MM.1S (cell line): Measurements from ENCODE around the gene ZNF841.

ENCODE experiments used
- DNase-seq: peaks from one replicate; pipeline ENCODE4 v3.0.0-alpha.2; 2015
- H2AFZ ChIP-seq: fragments of 300-600 bp; sonication (generic); 2 replicates; pipeline ENCODE4 v1.6.0; 2016; ENCODE audit warnings: antibody characterized with exemption, low read length
- H3F3A ChIP-seq: fragments of 300-600 bp; sonication (generic); 2 replicates; pipeline ENCODE4 v1.6.1; 2016; ENCODE audit warnings: mild to moderate bottlenecking, antibody characterized with exemption, low read length, moderate library complexity, mixed read lengths; ENCODE audit not compliant: insufficient read depth
- H3K27ac ChIP-seq: fragments of 300-600 bp; sonication (generic); 2 replicates; pipeline ENCODE4 v1.5.1; 2016; ENCODE audit warnings: mild to moderate bottlenecking, low read length
- H3K27me3 ChIP-seq: fragments of 300-600 bp; sonication (generic); replicated peaks from 2 replicates; pipeline ENCODE4 v1.6.0; 2016; ENCODE audit warnings: low read length; ENCODE audit not compliant: insufficient read depth
- H3K36me3 ChIP-seq: fragments of 300-600 bp; sonication (generic); replicated peaks from 2 replicates; pipeline ENCODE4 v1.6.1; 2016; ENCODE audit warnings: mild to moderate bottlenecking, low read length, mixed read lengths; ENCODE audit not compliant: insufficient read depth
- H3K4me1 ChIP-seq: fragments of 300-600 bp; sonication (generic); 2 replicates; pipeline ENCODE4 v1.6.1; 2016; ENCODE audit warnings: low read length, mixed read lengths
- H3K4me2 ChIP-seq: fragments of 300-600 bp; sonication (generic); 2 replicates; pipeline ENCODE4 v1.6.0; 2016; ENCODE audit warnings: low read depth, low read length
- H3K4me3 ChIP-seq: fragments of 300-600 bp; sonication (generic); 2 replicates; pipeline ENCODE4 v1.5.1; 2016; ENCODE audit warnings: low read length, mixed read lengths
- H3K79me2 ChIP-seq: fragments of 300-600 bp; sonication (generic); 2 replicates; pipeline ENCODE4 v1.6.1; 2016; ENCODE audit warnings: mixed run types, low read length, mixed read lengths
- H3K9ac ChIP-seq: fragments of 300-600 bp; sonication (generic); 2 replicates; pipeline ENCODE4 v1.6.1; 2016; ENCODE audit warnings: low read length, mixed read lengths
- H3K9me2 ChIP-seq: fragments of 300-600 bp; sonication (generic); replicated peaks from 2 replicates; pipeline ENCODE4 v1.6.1; 2016; ENCODE audit warnings: mild to moderate bottlenecking, low read length, mixed read lengths; ENCODE audit not compliant: insufficient read depth
- H3K9me3 ChIP-seq: fragments of 300-600 bp; sonication (generic); replicated peaks from 2 replicates; pipeline ENCODE4 v1.6.1; 2016; ENCODE audit warnings: mild to moderate bottlenecking, low read length, mixed read lengths; ENCODE audit not compliant: insufficient read depth
- H4K20me1 ChIP-seq: fragments of 300-600 bp; sonication (generic); 2 replicates; pipeline ENCODE4 v1.6.1; 2016; ENCODE audit warnings: mild to moderate bottlenecking, low read length, moderate library complexity, mixed read lengths; ENCODE audit not compliant: insufficient read depth
- EZH2 ChIP-seq: fragments of 300-600 bp; sonication (generic); optimal IDR thresholded peaks from 2 replicates; pipeline ENCODE3; 2017; ENCODE audit warnings: low read depth, mild to moderate bottlenecking, antibody characterized with exemption, low read length, mixed read lengths
- EZH2phosphoT487 ChIP-seq: fragments of 300-600 bp; sonication (generic); IDR thresholded peaks from 2 replicates; pipeline ENCODE4 v1.6.1; 2018; ENCODE audit warnings: antibody characterized with exemption, low read length
- TF ChIP-seq, protein P1 (sequence below): fragments of 300-600 bp; sonication (generic); IDR thresholded peaks from 2 replicates; pipeline ENCODE4 v1.5.1; 2016; ENCODE audit warnings: antibody characterized with exemption, low read length, mixed read lengths

Gene ZNF841

DNA sequence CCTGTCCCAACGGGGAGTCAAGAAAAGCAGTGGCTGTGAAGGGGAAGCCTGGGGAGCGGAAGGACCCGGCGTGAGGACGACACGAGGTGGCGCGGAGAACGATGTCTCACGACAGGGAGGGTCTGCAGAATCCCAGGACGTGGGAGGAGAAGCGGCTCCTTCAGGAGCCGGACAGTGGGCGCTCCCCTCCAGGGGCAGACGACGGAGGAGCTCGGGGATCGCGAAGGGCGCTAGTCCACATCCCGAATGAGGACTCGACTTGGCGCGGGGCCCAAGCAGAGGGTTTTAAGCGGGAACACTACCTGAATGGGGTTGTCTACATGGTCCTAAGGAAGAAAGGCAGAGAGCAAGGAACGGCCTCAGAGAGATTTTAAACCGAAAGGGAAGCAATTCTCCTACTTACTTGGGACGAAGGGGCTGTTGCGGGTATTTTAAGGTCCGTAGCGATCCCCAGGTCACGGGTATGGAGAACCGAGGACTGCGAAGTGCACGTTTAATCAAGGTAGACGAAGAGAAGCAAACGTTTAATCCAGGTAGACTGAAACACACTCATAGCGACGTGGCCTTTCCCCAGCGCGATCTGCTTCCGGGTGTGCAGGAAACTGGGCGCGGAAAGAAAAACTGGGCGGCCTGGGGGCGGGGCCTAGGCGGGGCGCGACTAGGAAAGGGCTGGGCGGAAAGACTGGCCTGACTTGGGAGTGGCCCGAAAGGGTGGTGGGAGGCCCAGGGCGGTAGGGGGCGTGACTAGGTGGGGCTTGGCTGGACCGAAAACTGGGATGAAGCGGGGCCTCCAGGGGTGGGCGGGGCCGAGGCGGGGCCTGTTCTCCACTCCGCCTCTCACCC is at the start of gene ZNF841:
TSS of gene ZNF841 (minus strand) at position 594 of the 843 bp plus-strand sequence. CDS start 10,964 bp downstream, outside the sequence.
- Histone ChIP-seq H3K4me1 (0 out of 2 replicates have a peak, but pooled peaks cover 3% of the 10 kb centered on the region), H3K27ac (peak within 1 kb of the TSS; percentile 59; the same call in 1 of the 2 replicates), H3K27me3 (no peaks in the 10 kb centered on the region), H3K4me3 (peak within 1 kb of the TSS; percentile 97), H3K9ac (peak within 1 kb of the TSS; percentile 88), H3K36me3 (peaks cover 18% of the 10 kb centered on the region), H4K20me1 (no peaks in the 10 kb centered on the region), H3K79me2 (peaks cover 40% of the 10 kb centered on the region), H3K9me2 (no peaks in the 10 kb centered on the region), H2AFZ (peak within 1 kb of the TSS; percentile 83), H3F3A (peaks cover 3% of the 10 kb centered on the region; the same call in 1 of the 2 replicates), H3K9me3 (no peaks in the 10 kb centered on the region), H3K4me2 (peak within 1 kb of the TSS; percentile 93)
- TF ChIP-seq EZH2phosphoT487 (no peak), EZH2 (no peak)
- TF ChIP-seq, protein P1, sequence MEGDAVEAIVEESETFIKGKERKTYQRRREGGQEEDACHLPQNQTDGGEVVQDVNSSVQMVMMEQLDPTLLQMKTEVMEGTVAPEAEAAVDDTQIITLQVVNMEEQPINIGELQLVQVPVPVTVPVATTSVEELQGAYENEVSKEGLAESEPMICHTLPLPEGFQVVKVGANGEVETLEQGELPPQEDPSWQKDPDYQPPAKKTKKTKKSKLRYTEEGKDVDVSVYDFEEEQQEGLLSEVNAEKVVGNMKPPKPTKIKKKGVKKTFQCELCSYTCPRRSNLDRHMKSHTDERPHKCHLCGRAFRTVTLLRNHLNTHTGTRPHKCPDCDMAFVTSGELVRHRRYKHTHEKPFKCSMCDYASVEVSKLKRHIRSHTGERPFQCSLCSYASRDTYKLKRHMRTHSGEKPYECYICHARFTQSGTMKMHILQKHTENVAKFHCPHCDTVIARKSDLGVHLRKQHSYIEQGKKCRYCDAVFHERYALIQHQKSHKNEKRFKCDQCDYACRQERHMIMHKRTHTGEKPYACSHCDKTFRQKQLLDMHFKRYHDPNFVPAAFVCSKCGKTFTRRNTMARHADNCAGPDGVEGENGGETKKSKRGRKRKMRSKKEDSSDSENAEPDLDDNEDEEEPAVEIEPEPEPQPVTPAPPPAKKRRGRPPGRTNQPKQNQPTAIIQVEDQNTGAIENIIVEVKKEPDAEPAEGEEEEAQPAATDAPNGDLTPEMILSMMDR, result no peak
- DNase-seq, result peak; percentile 94

DNA sequence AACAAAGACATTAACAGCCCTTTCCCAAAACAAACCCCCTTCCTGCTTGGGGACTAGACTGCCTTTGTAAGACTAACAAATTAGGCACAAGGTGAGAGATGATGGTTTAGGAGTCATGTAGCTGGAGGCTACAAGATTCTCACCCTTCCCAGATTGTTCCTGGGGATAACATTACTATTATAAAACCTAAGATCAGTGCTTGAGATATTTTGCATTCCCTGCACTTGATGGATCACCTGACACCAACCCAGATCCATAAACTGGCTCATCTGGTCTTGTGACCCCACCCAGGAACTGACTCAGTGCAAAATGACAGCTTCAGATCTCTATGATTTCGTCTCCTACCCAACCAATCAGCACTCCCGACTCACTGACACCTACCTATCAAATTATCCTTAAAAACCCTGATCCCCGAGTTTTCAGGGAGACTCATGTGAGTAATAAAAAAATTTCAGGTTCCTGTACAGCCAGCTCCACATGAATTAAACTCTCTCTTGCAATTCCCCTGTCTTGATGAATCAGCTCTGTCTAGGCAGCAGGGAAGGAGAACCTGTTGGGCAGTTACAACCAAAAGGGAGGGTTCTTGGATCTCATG is 46.5 kb upstream of the ZNF841 start:
- Histone ChIP-seq H4K20me1 (no peaks in the 10 kb centered on the region), H3K36me3 (no peaks in the 10 kb centered on the region), H3K79me2 (peaks cover 7% of the 10 kb centered on the region; the same call in 1 of the 2 replicates), H3K4me3 (no peak overlapping the region), H3K4me2 (no peak overlapping the region), H3F3A (peaks cover 3% of the 10 kb centered on the region; the same call in 1 of the 2 replicates), H3K9me3 (no peaks in the 10 kb centered on the region), H3K9me2 (no peaks in the 10 kb centered on the region), H3K27ac (no peak overlapping the region), H3K9ac (no peak overlapping the region), H3K4me1 (no peaks in the 10 kb centered on the region), H3K27me3 (no peaks in the 10 kb centered on the region), H2AFZ (no peak overlapping the region)
- DNase-seq, result no peak
- TF ChIP-seq, protein P1, result no peak
- TF ChIP-seq EZH2 (no peak), EZH2phosphoT487 (no peak)

DNA sequence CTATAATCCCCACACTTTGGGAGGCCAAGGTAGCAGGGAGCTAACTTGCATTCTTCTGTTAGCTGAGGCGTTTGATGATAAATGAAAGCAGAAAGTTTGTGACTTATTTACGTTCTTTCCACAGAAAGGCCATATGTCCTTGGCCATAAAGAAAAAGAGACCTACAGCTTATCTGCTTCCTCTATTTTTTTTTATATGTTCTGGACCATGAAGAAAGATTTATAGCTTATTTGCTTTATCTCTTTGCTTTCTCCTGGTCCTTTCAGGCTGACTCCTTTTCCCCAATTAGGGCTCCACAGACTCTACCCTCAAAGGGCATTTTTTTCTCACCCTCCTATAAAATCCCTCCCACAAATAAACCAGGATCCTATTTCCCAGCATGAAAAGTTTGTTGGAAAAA is 45.6 kb upstream of the ZNF841 start:
- H3K9me3 ChIP-seq, result no peaks in the 10 kb centered on the region
- no peak for DNase-seq
- no peaks in the 10 kb centered on the region for H3K4me1 ChIP-seq
- H3K27ac ChIP-seq, result no peak overlapping the region
- H4K20me1 ChIP-seq, result no peaks in the 10 kb centered on the region
- H3K36me3 ChIP-seq, result no peaks in the 10 kb centered on the region
- H2AFZ ChIP-seq, result no peak overlapping the region
- H3K79me2 ChIP-seq, result peaks cover 7% of the 10 kb centered on the region; the same call in 1 of the 2 replicates
- no peak overlapping the region for H3K9ac ChIP-seq
- no peak overlapping the region for H3K4me2 ChIP-seq
- H3K27me3 ChIP-seq, result no peaks in the 10 kb centered on the region
- TF ChIP-seq EZH2phosphoT487 (no peak), EZH2 (no peak)
- TF ChIP-seq, protein P1, result no peak
- H3K4me3 ChIP-seq, result no peak overlapping the region
- H3K9me2 ChIP-seq, result no peaks in the 10 kb centered on the region
- H3F3A ChIP-seq, result peaks cover 3% of the 10 kb centered on the region; the same call in 1 of the 2 replicates
